NCI-H748 (cell line): Measurements from ENCODE around the gene SMYD1.
"Not testable (repeated sequence)": the region's sequence is repeated elsewhere in the genome, so short reads cannot be mapped to it uniquely, and the experiment has no call there.

Source experiments
- DNase-seq: peaks from one replicate; lab custom pipeline; 2025; ENCODE audit not compliant: unreplicated experiment; lab: John Stamatoyannopoulos, UW

SMYD1 gene

DNA sequence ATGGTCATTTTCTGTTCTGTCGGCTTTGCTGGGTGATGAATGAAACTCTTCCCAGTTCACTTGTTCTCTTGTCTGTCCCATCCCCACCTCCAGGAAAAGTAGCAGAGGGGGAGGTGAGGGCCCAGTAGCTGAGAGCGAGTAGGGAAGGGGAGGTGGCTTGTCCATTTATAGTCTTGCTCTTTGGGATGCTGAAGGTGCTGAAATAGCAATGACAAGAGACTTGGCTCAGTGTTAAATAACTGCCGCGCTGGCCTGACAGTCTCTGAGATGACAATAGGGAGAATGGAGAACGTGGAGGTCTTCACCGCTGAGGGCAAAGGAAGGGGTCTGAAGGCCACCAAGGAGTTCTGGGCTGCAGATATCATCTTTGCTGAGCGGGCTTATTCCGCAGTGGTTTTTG is at the start of gene SMYD1:
Gene SMYD1, plus strand, starts transcription at position 228 of the 400 bp plus-strand sequence. Its CDS starts 40 bp downstream, at position 268.
- no peak for DNase-seq

DNA sequence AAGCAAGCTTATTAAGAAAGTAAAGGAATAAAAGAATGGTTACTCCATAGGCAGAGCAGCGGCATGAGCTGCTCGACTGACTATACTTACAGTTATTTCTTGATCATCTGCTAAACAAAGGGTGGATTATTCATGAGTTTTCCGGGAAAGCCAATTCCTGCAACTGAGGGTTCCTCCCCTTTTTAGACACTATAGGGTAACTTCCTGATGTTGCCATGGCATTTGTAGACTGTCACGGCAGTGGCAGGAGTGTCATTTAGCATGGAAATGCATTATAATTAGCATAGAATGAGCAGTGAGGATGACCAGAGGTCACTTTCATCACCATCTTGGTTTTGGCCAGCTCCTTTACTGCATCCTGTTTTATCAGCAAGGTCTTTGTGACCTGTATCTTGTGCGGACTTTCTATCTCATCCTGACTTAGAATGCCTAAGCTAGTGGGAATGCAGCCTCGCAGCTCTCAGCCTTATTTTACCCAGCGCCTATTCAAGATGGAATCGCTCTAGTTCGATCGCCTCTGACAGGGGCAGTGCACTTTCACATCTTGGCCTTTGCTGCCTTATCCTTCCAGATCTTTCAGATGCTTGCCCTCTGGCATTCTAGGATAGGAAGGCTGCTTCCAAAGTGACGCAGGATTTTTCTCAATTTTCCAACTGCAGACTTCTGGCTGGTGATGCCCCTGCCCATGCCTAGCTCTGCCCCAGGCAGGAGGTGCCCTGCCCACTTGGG is 49.4 kb upstream of the SMYD1 start:
- DNase-seq = not testable (repeated sequence)

DNA sequence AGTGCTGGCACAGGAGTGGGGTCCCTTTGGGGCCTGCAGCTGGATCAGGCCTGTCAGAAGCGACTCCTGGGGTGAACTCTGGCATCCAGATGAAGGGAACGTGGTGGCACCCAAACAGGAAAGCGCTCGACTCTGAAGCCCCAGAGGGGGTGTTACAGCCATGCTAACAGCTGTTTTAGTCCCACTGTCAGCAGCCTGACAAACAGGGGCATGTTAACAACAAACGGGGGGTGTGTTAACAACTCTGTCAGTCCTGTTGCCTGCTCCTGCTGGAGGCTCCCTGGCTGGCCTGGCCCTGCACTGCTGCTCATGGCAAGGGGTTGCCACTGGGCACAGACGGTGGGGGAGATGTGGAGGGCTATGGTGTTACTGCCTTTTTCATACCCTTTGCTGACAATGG is 48.7 kb upstream of the SMYD1 start:
- DNase-seq = no peak

DNA sequence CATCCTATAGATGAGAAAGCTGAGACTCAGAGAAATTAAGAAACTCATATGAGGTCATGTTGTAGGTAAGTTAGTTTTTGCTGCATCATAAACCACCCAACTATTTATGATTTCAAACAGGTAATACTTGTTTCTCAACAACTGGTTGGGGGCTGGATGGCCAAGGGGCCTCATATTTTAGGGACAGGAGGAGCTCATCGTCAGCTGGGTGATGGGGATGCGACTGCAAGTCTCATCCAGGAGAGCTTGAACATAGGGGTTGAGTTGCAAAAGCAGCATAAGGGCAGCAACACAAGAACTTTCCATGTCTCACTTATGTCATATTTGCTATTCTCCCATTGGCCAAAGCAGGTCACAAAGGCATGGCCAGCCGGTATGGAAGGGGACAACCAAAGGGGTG is 47.6 kb upstream of the SMYD1 start:
- DNase-seq = no peak

DNA sequence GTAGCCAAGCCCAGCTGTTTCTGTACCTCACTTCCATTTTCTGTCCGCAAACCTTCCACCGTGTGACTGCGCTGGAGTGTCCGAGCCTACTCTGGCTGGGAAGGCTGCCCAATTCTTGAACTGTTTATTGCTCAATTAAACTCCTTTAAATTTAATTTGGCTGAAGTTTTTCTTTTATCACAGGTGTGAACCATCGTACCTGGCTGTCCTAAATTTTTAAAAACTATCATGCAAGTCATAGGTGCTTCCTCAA is 45.0 kb upstream of the SMYD1 start:
- no peak for DNase-seq

DNA sequence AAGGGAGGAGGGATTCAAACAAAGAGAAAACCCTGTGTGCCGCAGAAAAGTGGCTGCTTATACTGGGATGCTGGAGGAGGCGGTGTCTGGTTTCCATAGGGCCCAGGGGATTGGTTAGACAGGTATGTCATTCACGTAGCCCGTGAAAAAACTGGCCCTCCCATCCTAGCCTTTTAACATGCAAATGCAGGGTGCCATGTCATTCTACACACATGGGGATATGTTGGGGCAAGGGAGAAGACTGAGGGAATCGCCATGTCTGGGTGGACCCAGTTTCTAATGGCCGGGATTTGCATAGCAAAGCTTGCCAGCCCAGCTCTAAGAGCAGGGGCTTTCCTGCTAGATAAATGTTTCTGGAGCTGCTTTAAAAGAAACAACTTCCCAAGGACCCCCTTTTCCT is 43.1 kb upstream of the SMYD1 start:
- DNase-seq = no peak

DNA sequence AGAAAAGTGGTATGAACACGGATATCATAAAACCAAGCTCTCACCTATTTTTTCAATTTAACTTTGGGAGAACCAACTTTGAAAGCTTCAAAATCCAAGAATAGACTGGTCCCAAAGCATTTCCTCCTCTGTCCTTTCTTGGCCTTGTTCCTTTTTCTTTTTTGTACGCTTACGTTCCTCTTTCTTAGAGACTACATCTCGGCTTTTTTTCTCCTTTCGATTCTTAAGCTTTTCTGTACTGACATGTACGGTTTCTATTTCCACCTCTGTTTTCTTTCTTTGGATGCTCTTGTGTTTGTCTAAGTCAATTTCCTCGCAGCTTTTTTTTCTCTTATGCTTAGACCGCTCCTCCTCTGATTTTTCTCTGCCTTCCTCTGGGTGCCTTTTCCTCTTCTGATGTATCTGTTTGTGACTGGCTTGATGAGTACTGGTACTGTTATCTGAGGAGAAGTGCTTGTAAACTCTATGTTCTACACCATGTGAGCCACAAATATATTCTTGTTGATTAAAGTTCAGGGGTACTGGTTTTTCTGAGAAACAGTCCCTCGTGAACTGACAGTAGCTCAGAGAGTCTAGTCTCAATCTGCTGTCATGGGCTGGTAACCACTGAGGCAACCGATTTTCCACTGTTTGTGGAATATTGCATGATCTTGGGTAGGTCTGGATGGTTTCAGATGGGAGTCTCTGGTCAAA is 39.8 kb upstream of the SMYD1 start:
- no peak for DNase-seq

DNA sequence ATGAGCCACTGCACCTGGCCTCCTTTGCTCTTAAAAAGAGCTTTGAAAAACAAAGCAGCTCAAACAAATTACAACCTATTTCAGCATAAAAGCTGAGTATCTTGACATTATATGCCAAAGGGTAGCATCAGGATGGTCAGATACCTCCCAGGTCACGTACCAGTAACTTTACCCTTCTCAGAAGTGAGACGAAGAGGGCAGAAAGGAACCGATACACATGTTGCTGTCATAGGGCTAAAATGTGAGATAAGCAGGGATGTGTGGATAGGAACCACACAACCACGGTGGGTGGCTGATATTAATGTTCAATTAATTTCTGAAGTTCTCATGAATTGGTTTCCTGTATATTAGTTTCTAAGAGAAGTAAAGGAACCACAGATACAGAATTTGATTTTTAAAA is 38.7 kb upstream of the SMYD1 start:
- no peak for DNase-seq

DNA sequence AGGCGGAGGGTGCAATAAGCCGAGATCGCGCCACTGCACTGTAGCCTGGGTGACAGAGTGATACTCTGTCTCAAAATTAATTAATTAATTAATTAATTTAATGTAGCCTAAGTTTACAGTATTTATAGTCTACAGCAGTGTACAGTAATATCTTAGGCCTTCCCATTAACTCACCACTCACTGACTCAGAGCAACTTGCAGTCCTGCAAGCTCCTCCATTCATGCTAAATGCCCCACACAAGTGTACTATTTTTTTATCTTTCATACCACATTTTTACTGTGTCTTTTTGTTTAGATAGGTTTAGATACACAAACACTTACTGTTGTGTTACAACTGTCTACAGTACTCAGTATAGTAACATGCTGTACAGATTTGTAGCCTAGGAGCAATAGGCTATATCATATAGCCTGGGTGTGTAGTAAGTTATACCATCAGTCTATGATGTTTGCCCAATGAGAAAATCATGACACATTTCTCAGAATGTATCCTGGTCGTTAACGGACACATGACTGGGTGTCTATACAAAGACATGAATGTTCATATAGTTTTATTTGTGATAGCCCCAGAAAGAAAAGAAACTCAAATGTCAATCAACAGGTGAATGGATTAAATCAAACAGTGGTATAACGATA is 35.4 kb upstream of the SMYD1 start:
- DNase-seq = no peak

DNA sequence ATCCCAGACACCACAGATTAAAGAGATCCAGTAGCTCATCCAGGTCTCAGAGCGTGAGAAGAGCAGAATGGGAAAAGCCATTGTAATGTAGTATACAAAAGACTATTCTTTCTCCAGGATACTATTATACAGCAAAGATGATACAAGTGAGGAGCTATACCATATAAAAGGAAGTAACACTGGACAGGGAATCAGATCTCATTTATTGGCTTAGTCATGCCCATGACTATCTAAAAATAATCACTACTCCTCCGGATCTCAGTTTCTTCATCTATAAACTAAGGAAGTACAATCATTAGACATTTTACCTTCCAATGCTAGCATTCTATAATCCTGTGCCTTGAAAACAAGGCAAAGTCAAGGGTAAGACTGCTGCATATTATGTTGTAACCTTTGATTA is 31.4 kb upstream of the SMYD1 start:
- DNase-seq = no peak

DNA sequence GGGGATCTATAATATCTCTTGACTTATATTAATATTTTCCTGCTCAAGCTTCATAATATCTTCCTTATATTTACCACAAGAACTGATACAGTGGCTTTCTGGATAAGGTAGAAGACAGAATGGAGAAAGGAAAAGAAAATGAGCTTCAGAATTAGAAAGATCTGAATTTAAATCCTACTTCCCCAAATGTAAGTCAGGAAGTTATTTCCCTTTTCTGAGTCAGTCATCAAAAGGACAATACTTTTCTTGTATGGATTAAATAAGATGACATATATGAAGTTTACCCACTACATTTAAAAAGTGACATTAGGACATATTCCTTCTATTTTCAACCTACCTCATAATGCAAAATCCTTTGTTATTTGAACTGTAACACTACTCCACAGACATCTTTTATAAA is 31.0 kb upstream of the SMYD1 start:
- no peak for DNase-seq

DNA sequence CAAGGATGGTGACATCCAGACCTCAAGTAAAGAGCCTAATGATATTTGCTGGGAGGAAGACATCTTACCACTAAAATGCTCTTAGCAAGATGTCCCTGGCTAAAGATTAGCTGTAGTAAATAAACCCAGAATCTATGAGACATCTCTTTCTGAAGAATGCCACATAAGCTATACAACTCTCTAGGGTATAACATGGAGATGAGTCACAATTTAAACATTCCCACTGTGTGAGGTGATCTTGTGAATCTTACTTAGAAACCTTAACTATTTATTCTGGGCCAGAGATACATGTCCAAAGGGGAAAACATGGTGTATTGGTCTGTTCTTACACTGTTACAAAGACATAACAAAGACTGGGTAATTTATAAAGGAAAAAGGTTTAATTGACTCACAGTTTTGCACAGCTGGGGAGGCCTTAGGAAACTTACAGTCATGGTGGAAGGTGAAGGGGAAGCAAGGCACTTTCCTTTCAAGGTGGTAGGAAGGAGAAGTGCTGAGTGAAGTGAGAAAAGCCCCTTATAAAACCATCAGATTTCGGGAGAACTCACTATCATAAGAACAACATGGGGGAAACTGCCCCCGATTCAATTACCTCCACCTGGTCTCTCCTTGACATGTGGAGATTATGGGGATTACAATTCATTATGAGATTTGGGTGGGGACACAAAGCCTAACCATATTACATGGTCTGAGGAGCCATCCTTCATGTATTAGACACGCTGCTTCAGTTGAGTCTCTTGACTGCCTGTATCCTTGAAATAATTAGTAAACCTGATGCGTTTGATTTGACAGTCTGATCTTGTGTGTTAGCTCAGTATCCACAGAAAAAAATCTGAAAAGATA is 29.1 kb upstream of the SMYD1 start:
- DNase-seq = no peak

DNA sequence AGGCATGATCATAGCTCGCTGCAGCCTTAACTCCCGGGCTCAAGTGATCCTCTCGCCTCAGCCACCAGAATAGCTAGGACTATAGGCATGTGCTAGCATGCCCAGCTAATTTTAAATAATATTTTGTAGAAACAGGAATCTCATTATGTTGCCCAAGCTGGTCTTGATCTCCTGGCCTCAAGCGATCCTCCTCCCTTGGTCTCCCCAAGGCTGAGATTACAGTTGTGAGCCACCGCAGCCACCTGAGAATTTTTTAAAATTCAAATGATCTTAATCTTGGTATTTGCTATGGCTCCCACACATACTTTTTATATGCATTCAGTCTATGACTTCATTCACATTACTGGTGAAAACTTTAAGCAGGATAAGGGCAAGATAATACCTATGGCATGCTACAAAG is 25.1 kb upstream of the SMYD1 start:
- no peak for DNase-seq

DNA sequence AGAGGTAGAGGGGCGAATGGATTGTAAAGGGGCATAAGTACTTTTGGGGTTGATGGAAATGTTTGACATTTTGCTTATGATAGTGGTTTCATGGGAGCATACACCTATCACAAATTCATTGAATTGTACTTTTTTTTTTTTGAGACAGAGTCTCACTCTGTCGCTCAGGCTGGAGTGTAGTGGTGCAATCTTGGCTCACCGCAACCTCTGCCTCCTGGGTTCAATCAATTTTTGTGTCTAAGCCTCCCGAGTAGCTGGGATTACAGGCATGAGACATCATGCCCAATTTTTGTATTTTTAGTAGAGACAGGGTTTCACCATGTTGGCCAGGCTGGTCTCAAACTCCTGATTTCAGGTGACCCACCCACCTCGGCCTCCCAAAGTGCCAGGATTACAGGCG is 22.1 kb upstream of the SMYD1 start:
- not testable (repeated sequence) for DNase-seq

DNA sequence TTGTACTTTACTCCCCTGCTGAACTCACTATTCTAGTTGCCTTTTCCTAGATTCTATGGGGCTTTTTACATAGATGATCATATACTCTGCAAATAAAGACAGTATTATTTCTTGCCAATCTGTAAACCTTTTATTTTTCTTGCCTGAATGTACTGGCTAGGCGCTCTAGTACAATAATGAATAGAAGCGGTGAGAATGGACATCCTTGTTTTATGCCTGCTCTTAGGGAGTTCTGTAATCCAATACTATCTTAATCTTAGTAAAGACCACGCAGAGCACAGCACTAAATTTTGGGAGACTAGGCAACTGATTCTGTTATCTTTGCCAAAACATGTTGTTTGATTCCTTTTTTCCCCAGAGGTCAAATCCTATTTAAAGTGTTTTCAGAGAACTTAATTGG is 19.1 kb upstream of the SMYD1 start:
- DNase-seq = no peak

DNA sequence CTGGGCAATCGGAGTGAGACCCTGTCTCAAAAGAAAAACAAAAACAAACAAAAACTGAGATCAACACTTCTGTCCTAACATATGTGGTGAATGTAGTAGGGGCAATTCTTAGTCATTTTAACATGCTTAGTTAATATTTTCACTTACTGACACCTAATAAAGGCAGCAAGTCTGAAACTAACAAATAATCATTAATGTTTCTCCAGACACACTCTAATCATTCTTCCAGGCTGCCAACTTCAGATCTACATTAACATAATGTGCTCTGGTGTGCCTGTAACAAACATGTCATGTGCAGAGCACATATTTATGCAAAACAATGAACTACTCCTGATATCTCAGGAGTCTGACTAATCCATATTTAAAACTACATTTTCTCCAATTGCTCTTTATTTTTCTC is 18.0 kb upstream of the SMYD1 start:
- no peak for DNase-seq

DNA sequence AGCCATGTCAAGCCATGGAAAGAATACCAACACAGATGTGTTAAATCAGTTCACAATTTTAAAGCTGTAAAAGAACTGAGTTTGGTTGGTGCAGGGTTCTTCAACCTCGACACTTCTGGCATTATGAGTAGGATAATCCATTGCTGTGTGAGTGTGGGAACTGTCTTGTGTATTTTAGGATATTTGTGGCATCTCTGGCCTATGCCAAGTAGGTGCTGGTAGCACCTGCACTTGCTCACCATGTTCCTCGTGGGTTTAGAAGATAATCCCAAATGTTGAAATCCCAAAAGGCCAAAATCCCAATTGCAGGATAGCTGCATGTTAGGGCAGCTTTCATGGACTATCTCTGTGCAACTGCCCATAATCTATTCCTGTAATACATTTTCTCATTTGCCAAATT is 15.8 kb upstream of the SMYD1 start:
- DNase-seq = no peak

DNA sequence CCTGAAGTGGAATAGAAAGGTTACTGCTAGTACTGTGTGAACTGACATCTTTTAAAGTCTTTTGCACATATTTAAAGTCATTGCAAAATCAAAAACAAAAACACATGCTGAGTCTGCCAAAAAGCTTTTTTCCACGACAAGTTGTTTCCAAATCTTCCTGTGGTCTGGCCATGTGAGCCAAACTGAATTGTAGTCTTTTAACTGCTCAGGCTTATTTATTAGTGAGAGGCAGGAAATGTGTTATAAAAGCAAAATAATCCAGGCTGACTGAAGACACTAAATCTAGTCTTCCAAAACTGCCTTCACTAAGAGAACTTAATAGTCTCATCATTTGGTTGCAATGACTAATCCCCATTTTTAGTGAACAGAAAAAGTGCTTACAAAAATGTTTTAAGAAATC is 14.3 kb upstream of the SMYD1 start:
- DNase-seq = no peak

DNA sequence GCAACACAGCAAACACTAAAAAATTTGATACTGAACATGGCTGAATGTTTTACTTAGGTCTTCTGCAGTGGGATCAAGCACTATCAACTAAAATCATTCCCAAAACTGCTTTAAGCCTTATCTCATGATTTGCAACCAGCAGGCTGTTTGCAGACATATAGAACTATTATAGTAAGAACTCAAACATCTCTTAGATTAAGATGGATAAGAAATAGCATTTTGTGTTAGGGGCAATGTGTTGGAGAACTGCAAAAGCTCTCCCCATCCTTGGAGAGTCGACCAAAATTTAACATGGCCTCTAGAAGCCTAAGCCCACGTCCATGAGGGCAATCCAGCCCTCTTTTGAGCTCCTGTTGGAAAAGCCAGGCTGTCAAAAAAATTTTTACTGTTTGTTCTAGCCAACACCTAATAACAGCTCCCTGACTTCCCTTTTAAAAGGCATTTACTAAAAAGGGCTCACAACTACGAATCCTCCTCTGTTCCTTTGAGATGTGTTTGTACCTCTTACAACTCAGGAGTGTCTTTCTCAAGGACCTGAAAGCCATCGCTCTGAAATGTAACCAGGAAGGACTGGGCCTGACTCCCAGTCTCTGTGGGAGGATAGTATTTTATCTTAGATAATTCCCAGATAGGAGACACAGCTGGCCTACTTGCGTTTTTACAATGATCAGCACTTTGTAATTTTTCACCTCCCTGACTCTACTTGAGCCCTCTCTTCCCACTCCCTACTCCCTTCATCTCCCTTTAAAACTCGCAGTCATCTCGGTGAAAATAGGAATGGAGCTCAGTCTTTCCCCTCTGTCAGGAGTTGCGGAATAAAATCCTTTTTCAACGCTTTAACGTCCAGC is 13.5 kb upstream of the SMYD1 start:
- DNase-seq = no peak

DNA sequence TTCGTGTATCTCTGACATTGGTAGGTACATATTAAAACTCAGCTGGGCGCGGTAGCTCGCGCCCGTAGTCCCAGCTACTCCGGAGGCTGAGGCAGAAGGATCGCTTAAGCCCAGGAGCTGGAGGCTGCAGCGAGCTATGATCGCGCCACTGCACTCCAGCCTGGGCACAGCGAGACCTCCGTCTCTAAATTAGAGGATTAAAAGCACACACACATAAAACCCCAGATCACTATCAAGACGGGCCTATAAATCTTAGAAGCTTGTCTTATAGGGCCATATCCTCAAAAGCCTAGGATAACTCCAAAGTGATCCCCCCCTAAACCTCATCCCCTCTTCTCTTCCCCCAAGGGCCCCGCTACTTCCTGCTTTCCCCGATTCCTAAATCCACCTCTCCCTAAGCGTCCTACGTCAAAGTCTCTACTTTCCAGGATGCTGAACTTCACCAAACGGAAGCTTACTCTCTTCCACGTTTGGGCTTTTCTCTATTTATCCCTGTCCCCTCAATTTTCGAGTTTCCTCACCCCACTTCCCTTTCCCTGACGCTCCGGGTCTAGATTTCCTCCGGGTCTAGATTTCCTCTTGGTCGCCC is 12.7 kb upstream of the SMYD1 start:
- peak; percentile 41 for DNase-seq
